PC-9 (cell line): ENCODE data around the gene SPINK8. TPM values are rescaled to one million over a fixed set of nuclear protein-coding genes. Genes with fewer than 3 reads are reported as not detected.

Source experiments
- BruUV-seq: library from RNA; stranded (reverse); fragments of 400-500 nt; replicated peaks from 2 replicates; lab custom pipeline; 2021; lab: Mats Ljungman, UMichigan
- CTCF ChIA-PET: fragments of 300-600 bp; sonication (Branson Sonifier 250); formaldehyde crosslinking; loops from one replicate; lab custom pipeline; 2022; ENCODE audit warnings: antibody characterized with exemption; lab: Charles Lee
- POLR2A ChIA-PET: fragments of 300-600 bp; sonication (Branson Sonifier 250); formaldehyde crosslinking; loops from one replicate; lab custom pipeline; 2022; ENCODE audit warnings: antibody characterized with exemption; ENCODE audit not compliant: unreplicated experiment; lab: Charles Lee
- DNase-seq, 2 experiments: peaks; one replicate each; pipeline versions ENCODE4 v3.0.0 to v3.0.0-alpha.2; 2015 to 2022; ENCODE audit warnings: mixed read lengths in 1 of 2
- H2AFZ ChIP-seq: fragments of 200-600 bp; sonication (generic); 2 replicates; pipeline ENCODE4 v1.8.1; 2017; ENCODE audit warnings: antibody characterized with exemption
- H3F3A ChIP-seq: fragments of 200-600 bp; sonication (generic); 2 replicates; pipeline ENCODE4 v1.8.1; 2017; ENCODE audit warnings: antibody characterized with exemption, mild to moderate bottlenecking, low read depth; ENCODE audit not compliant: insufficient read depth
- H3K27ac ChIP-seq: fragments of 200-600 bp; sonication (generic); 2 replicates; pipeline ENCODE4 v1.6.1; 2016; ENCODE audit warnings: mixed run types
- H3K27me3 ChIP-seq: fragments of 200-600 bp; sonication (generic); 2 replicates; pipeline ENCODE4 v1.6.1; 2016; ENCODE audit warnings: low read depth, mixed run types; ENCODE audit not compliant: insufficient read depth
- H3K36me3 ChIP-seq: fragments of 200-600 bp; sonication (generic); 2 replicates; pipeline ENCODE4 v1.6.1; 2016; ENCODE audit warnings: low read depth, mixed run types
- H3K4me1 ChIP-seq: fragments of 200-600 bp; sonication (generic); replicated peaks from 2 replicates; pipeline ENCODE4 v1.6.1; 2016; ENCODE audit warnings: mixed run types; ENCODE audit not compliant: insufficient read depth
- H3K4me2 ChIP-seq: fragments of 200-600 bp; sonication (generic); 2 replicates; pipeline ENCODE4 v1.6.1; 2017; ENCODE audit warnings: mixed run types
- H3K4me3 ChIP-seq: fragments of 200-600 bp; sonication (generic); 2 replicates; pipeline ENCODE4 v1.6.1; 2016; ENCODE audit warnings: mixed run types
- H3K79me2 ChIP-seq: fragments of 200-600 bp; sonication (generic); 2 replicates; pipeline ENCODE4 v1.6.1; 2017; ENCODE audit warnings: low read depth, mixed run types
- H3K9me2 ChIP-seq: fragments of 200-600 bp; sonication (generic); 2 replicates; pipeline ENCODE4 v1.8.1; 2017; ENCODE audit warnings: mild to moderate bottlenecking; ENCODE audit not compliant: insufficient read depth
- H3K9me3 ChIP-seq: fragments of 200-600 bp; sonication (generic); 2 replicates; pipeline ENCODE4 v1.8.1; 2016; ENCODE audit warnings: low read depth; ENCODE audit not compliant: insufficient read depth
- H4K20me1 ChIP-seq: fragments of 200-600 bp; sonication (generic); 2 replicates; pipeline ENCODE4 v1.8.1; 2017; ENCODE audit not compliant: insufficient read depth
- EZH2 ChIP-seq: fragments of 200-600 bp; sonication (generic); IDR thresholded peaks from 2 replicates; pipeline ENCODE4 v1.8.0; 2017; ENCODE audit warnings: antibody characterized with exemption, low read depth
- intact Hi-C: fragments of 100-400 bp; cut with micrococcal nuclease; formaldehyde crosslinking; loops from one replicate; pipeline ENCODE4 v1.10.0; 2022; ENCODE audit not compliant: unreplicated experiment
- total RNA-seq: library from RNA; stranded (reverse); gene quantifications from 2 replicates; pipeline ENCODE4 v1.2.3, GENCODE V29; 2021
- TF ChIP-seq, protein P1 (sequence below): fragments of 200-600 bp; sonication (generic); conservative IDR thresholded peaks from 2 replicates; pipeline ENCODE4 v1.6.1; 2017; ENCODE audit warnings: mixed run types, antibody characterized with exemption, mild to moderate bottlenecking, moderate library complexity

SPINK8 gene
- total RNA-seq, 1 experiment from 2014 or later = not detected

- intact Hi-C loops = no loop called here
- no peak for DNase-seq
- H3F3A ChIP-seq = peaks cover 4% of the 10 kb centered on the region; the same call in 1 of the 2 replicates
- no peaks in the 10 kb centered on the region for H4K20me1 ChIP-seq
- ChIA-PET CTCF (no interaction called here), POLR2A (no interaction called here)
- H2AFZ ChIP-seq = no peak overlapping the region
- no peaks in the 10 kb centered on the region for H3K36me3 ChIP-seq
- no peak overlapping the region for H3K4me2 ChIP-seq
- no peaks in the 10 kb centered on the region for H3K4me1 ChIP-seq
- no peaks in the 10 kb centered on the region for H3K79me2 ChIP-seq
- no peak overlapping the region for H3K27ac ChIP-seq
- no peaks in the 10 kb centered on the region for H3K27me3 ChIP-seq
- TF ChIP-seq, protein P1, sequence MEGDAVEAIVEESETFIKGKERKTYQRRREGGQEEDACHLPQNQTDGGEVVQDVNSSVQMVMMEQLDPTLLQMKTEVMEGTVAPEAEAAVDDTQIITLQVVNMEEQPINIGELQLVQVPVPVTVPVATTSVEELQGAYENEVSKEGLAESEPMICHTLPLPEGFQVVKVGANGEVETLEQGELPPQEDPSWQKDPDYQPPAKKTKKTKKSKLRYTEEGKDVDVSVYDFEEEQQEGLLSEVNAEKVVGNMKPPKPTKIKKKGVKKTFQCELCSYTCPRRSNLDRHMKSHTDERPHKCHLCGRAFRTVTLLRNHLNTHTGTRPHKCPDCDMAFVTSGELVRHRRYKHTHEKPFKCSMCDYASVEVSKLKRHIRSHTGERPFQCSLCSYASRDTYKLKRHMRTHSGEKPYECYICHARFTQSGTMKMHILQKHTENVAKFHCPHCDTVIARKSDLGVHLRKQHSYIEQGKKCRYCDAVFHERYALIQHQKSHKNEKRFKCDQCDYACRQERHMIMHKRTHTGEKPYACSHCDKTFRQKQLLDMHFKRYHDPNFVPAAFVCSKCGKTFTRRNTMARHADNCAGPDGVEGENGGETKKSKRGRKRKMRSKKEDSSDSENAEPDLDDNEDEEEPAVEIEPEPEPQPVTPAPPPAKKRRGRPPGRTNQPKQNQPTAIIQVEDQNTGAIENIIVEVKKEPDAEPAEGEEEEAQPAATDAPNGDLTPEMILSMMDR = no peak
- TF ChIP-seq EZH2 = no peak
- H3K4me3 ChIP-seq = no peak overlapping the region
- H3K9me3 ChIP-seq = no peaks in the 10 kb centered on the region
- H3K9me2 ChIP-seq = no peaks in the 10 kb centered on the region
- BruUV-seq = no TSS peak
These were observed 14.0 kb upstream of the SPINK8 start for GRCh38 chr3:48347500-48347899.

- intact Hi-C loops = no loop called here
These were observed 12.6 kb upstream of the SPINK8 start for GRCh38 chr3:48345946-48346572.

GRCh38 chr3:48344867-48345507 is 11.5 kb upstream of the SPINK8 start:
- Histone ChIP-seq H3K27ac (no peak overlapping the region), H3K4me1 (no peaks in the 10 kb centered on the region), H3K4me2 (no peak overlapping the region), H3K9me2 (no peaks in the 10 kb centered on the region), H3F3A (peaks cover 4% of the 10 kb centered on the region; the same call in 1 of the 2 replicates), H2AFZ (no peak overlapping the region), H3K4me3 (no peak overlapping the region), H3K9me3 (no peaks in the 10 kb centered on the region), H3K27me3 (no peaks in the 10 kb centered on the region), H3K36me3 (no peaks in the 10 kb centered on the region), H3K79me2 (no peaks in the 10 kb centered on the region), H4K20me1 (no peaks in the 10 kb centered on the region)
- no TSS peak for BruUV-seq
- no peak for TF ChIP-seq EZH2
- TF ChIP-seq, protein P1 = no peak
- DNase-seq = no peak
- intact Hi-C loops = no loop called here
- ChIA-PET CTCF (no interaction called here), POLR2A (interaction anchor here (0.6 to 0.8 kb wide), 2 partner anchors 50 to 91 kb away, joined by 3 to 6 read pairs; no protein-coding TSS in a partner anchor)

More at GRCh38 chr3:48345946-48346572, 12.6 kb upstream of the SPINK8 start:
- TF ChIP-seq, protein P1 = no peak
- no peak for TF ChIP-seq EZH2
- H4K20me1 ChIP-seq = no peaks in the 10 kb centered on the region
- H3F3A ChIP-seq = peaks cover 4% of the 10 kb centered on the region; the same call in 1 of the 2 replicates
- no peaks in the 10 kb centered on the region for H3K79me2 ChIP-seq
- no peaks in the 10 kb centered on the region for H3K9me3 ChIP-seq
- no peak overlapping the region for H3K27ac ChIP-seq
- no peak overlapping the region for H2AFZ ChIP-seq
- no peaks in the 10 kb centered on the region for H3K4me1 ChIP-seq
- H3K4me3 ChIP-seq = no peak overlapping the region
- H3K4me2 ChIP-seq = no peak overlapping the region
- POLR2A ChIA-PET = no interaction called here
- BruUV-seq = no TSS peak
- H3K9me2 ChIP-seq = no peaks in the 10 kb centered on the region
- no peak for DNase-seq
- H3K27me3 ChIP-seq = no peaks in the 10 kb centered on the region
- no peaks in the 10 kb centered on the region for H3K36me3 ChIP-seq
- CTCF ChIA-PET = no interaction called here
